8988T (cell line): ENCODE data around the gene ASXL1.

Source experiments
- DNase-seq: peaks from one replicate; pipeline ENCODE4 v3.0.0; 2011

The ASXL1 gene

DNA sequence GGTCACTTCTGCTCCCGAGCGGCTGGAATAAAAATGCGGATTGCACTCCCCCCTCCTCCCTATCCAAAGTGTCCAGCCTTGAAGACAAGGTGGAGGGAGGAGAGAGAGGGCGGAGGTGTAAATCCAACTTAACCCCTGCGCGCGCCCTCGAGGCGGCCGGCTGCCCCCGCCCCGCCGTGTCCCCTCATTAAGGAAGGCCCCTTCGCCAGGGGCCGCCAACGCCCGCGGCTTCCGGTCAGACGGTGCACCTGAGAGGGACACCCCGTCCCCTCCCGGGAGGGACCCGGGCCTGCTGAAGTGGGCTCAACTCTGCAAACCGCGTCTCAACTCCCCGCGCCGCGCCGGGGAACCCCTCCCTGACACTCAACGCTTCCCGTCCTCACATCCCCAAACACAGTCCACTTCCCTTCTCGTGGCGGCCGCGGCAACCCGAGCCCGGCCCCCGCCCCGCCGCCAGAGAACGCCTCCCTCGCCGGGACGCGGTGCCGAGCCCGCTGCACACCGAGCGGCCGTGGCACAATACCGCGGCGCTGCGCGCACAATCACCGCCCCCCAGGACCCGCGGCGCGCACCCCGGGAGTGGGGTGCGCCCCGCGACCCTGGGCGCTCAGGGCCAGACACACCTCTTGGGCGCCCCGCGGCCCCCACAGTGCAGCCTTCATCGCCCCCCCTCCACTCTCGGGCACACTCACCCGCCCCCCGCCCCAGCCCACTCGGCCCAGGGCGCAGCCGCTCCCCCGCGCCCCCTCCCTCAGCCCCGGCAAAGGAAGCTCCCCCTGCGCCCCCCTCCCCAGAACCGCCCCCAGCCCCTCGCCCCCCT, 124.5 kb downstream of the ASXL1 start:
- DNase-seq: peak; percentile 48

DNA sequence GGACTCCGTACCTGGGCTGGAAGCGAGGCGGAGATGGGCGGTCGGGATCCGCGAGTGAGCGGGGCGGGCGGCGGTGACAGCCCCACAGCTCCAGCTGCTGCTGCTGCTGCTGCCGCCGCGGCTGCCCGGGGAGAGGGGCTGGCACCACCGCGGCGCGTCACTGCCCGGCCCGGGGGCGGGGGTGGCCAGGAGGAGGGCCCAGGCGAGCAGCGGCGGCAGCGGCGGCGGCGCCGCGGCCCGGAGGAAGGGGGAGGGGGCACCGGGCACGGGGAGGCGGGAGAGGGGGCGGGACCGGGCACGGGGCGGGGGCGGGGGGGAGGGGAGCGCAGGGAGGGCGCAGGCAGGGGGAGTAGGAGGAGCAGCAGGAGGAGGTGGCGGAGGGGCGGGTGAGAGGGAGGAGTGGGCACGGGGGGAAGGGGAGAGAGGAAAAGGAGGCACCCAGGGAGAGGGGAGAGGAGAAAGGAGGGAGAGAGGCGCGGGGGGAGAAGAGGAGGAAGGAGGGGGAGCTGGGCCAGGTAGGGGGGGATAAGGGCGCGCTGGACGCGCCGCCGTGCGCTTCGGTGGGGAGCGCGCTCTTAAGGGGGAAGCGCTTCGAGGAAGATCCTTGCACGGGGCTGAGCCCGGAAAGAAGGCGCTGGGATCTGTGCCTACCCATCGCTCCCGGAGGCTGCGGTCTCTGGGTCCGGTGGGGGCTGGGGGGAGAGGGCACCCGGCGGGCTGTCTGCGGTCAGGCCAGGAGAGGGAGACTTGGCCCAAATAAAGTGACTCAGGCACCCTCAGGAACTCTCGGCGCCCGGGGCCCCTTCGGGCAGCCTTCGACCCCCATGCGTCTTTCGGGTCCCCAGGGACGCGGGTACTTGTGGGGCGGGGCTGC, 125.5 kb downstream of the ASXL1 start:
- peak; percentile 75 for DNase-seq

DNA sequence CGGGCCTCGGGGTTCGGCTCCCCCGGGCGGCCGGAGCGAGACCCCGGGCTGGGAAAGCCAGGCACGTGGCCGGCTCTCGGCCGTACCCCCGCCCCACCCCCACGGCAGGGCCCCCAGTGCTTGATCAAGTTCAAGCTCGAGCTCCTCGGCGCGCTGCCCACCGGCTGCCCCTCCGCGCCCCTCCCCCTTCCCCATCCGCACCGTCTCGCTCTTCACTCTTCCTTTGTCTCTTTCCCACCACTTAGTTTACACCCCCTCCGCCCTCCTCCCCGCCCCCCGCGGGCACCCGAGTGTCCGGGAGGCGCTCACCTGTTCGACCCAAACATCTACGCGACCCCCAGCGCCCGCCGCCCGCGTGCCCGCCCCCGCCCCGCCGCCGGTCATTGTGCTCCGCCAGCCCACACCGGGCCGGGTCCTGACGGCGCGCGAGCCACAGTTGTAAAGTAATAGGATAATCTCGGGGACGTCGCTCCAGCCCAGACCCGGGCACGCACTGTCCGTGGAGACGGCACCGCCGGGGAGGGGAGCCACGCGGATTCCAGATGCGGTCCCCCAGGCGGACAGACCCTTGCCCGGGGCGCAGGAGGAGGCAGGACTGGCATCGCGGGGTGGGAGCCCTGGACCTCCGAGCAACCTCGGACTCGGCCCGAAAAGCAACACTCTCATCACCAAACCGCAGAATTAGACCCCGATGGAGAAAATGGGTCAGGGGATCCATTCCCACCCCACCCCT, 126.3 kb downstream of the ASXL1 start:
- DNase-seq: no peak

DNA sequence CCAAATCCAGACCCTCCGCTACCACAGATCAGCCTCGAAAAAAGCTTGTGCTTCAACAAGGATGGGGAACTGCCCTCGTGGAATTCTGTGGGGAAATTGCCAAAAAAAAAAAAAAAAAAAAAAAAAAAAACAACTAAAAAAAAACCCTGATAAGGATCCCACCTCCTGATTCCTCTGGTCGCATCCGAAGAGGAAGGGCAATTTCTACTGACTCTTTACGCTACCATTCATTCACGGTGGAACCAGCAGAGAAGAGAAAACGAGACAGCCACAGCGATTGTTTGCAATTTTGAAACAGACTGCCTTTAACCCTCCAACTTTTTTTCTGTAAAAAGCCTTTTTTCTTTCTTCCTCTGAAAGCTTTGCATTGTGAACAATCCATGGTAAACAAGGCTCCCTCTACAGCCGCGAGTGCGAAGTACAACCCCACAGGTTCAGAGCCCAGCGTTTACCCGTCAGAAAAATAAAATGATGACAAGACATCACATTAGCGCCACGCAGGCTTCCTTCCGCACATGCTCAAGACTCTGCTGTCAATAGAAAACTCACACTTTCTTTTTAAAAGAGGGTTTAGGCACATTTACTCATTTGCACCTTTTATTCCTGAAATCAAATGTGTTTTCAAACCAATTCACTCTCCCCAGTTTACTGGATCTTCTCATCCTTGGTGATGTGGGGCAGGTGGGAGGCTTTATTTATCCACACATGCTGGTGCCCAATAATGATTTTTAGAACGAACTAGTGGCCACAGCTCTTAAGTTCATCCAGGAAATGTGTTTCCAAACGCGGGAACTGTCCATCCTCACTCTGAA, 127.0 kb downstream of the ASXL1 start:
- peak; percentile 40 for DNase-seq

DNA sequence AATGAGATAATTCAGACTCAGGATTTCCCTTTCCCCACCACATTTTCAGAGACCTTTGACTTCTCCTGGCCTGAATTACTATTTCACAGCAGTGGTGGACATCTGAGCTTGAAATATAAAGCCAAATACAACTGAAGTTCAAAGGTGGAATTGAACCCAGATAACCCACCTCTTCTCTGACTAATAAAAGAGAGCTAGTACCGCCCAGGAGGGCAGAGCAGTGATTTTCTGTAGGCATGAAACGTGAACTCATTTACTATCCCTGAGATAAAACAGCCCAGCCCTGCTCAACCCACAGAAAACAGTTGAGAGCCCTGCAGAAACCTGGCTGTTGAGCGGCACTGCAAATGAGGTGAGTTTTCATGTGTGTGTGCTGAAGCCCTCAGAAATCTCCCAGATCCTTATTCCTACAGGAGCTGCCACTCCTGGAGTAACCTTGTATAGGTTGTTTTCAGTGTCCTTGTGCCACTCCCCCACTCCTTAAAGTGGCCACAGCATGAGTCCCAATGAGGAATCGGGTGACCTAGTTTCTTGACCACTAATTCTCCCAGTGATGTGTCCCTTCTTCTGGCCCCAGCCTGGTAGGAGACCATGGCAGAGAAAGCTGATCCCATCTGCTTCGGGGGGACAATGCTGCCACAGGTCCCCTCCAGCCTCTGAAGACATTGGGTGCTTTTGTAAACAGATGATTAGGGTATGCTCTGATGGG, 127.8 kb downstream of the ASXL1 start:
- no peak for DNase-seq

DNA sequence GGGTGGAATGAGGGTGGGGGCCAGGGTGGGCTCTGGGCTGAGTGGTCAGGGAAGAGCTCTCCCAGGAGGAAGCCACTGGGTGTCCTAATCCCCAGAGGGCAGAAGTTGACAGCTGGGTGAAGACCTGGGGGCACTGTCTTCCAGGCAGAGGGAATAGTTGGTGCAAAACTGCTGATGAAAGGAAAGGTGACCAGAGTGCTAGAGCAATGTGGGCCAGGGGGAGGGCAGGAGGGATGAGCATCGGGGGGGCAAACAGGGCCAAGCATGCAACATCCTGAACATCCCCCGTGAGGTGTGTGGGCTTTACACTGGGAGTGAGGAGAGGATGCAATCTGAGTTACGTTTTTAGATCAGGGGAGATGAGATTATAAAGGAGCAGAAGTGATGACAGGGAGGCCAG, 129.2 kb downstream of the ASXL1 start:
- no peak for DNase-seq

DNA sequence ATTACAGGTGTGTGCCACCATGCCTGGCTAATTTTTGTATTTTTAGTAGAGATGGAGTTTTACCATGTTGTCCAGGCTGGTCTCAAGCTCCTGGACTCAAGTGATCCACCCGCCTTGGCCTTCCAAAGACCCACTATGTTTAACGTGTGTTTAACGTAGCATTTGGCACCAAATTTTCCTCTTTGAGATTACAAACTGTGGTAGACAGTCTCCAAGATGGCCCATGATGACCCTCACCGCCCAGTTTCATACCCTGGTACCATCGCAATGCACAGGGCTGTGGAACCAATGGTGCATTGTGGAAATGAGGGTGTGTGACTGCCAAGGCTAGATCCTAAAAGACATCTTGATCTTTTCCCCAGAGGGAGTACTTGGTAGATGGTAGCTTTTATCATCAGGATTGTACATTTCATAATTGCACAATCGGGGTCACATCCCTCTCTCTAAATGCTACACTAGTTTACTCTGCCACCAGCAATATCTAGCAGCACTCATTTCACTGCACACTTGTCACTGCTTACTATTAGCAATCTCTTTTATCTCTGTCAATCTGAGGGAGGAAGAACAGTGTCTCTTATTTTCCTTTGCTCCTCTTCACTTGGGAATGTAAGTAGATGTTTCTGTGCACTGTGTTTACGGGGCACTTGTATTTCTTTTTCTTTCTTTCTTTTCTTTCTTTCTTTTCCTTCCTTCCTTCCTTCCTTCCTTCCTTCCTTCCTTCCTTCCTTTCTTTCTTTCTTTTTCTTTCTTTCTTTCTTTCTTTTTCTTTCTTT, 130.1 kb downstream of the ASXL1 start:
- no peak for DNase-seq
